ENCODE data around the gene HOXC4. TPM values are rescaled to one million over a fixed set of nuclear protein-coding genes. Genes with fewer than 3 reads are reported as not detected.

HOXC4 gene
- polyA plus RNA-seq, 1 experiment, result not detected

GRCh38 chr12:54036620-54037359 is 16.8 kb upstream of the HOXC4 start:
- H3K9me3 ChIP-seq (ENCODE audit: control insufficient read depth, insufficient read depth, low read length), result peaks cover 21% of the 10 kb centered on the region
- ChIA-PET POLR2A (no interaction called here), CTCF (no interaction called here)
- H3K27me3 ChIP-seq (ENCODE audit: control insufficient read depth, insufficient read depth, low read length), result peaks cover 80% of the 10 kb centered on the region
- TF ChIP-seq CTCF (IDR thresholded peaks at IDR 0.05; ENCODE audit: low read depth, low read length), result no peak
- no peak for DNase-seq (ENCODE audit: low read depth, low spot score)
- no peak overlapping the region for H3K27ac ChIP-seq (ENCODE audit: low read depth, low read length)
- H3K4me3 ChIP-seq (ENCODE audit: low read depth, low read length), result no peak overlapping the region

- peaks cover 74% of the 10 kb centered on the region for H3K27me3 ChIP-seq (ENCODE audit: control insufficient read depth, insufficient read depth, low read length)
- no peak overlapping the region for H3K4me3 ChIP-seq (ENCODE audit: low read depth, low read length)
- no peak for DNase-seq (ENCODE audit: low read depth, low spot score)
- CTCF ChIA-PET, result no interaction called here
- no peak for TF ChIP-seq CTCF (IDR thresholded peaks at IDR 0.05; ENCODE audit: low read depth, low read length)
- H3K9me3 ChIP-seq (ENCODE audit: control insufficient read depth, insufficient read depth, low read length), result peaks cover 16% of the 10 kb centered on the region
- no peak overlapping the region for H3K27ac ChIP-seq (ENCODE audit: low read depth, low read length)
- POLR2A ChIA-PET, result no interaction called here
Observed at GRCh38 chr12:54037360-54038283, 16.0 kb upstream of the HOXC4 start.

- CTCF ChIA-PET, result no interaction called here
Observed at GRCh38 chr12:54038284-54038870, 15.3 kb upstream of the HOXC4 start.

GRCh38 chr12:54038871-54039414 is 14.7 kb upstream of the HOXC4 start:
- ChIA-PET CTCF (no interaction called here), POLR2A (no interaction called here)
- H3K27ac ChIP-seq (ENCODE audit: low read depth, low read length), result no peak overlapping the region
- peaks cover 4% of the 10 kb centered on the region for H3K9me3 ChIP-seq (ENCODE audit: control insufficient read depth, insufficient read depth, low read length)
- H3K27me3 ChIP-seq (ENCODE audit: control insufficient read depth, insufficient read depth, low read length), result peaks cover 66% of the 10 kb centered on the region
- no peak overlapping the region for H3K4me3 ChIP-seq (ENCODE audit: low read depth, low read length)
- no peak for TF ChIP-seq CTCF (IDR thresholded peaks at IDR 0.05; ENCODE audit: low read depth, low read length)
- no peak for DNase-seq (ENCODE audit: low read depth, low spot score)

More at GRCh38 chr12:54038284-54038870, 15.3 kb upstream of the HOXC4 start:
- Histone ChIP-seq H3K4me3 (ENCODE audit: low read depth, low read length) (no peak overlapping the region), H3K9me3 (ENCODE audit: control insufficient read depth, insufficient read depth, low read length) (peaks cover 8% of the 10 kb centered on the region), H3K27me3 (ENCODE audit: control insufficient read depth, insufficient read depth, low read length) (peaks cover 70% of the 10 kb centered on the region), H3K27ac (ENCODE audit: low read depth, low read length) (no peak overlapping the region)
- no peak for DNase-seq (ENCODE audit: low read depth, low spot score)
- POLR2A ChIA-PET, result no interaction called here
- TF ChIP-seq CTCF (IDR thresholded peaks at IDR 0.05; ENCODE audit: low read depth, low read length), result no peak
